Hepatic stellate cell (primary cell): ENCODE results near the gene CD226.
"Not testable (repeated sequence)": the region's sequence is repeated elsewhere in the genome, so short reads cannot be mapped to it uniquely, and the experiment has no call there.

Experiments
- DNase-seq: peaks from one replicate; pipeline ENCODE4 v3.0.0; 2011; ENCODE audit warnings: low spot score

CD226 gene

GRCh38 chr18:69947361-69948133 is at the start of gene CD226:
Gene CD226, minus strand, starts transcription at chr18:69947873. Its CDS starts 467 bp downstream, at chr18:69947406.
- DNase-seq: no peak

DNA sequence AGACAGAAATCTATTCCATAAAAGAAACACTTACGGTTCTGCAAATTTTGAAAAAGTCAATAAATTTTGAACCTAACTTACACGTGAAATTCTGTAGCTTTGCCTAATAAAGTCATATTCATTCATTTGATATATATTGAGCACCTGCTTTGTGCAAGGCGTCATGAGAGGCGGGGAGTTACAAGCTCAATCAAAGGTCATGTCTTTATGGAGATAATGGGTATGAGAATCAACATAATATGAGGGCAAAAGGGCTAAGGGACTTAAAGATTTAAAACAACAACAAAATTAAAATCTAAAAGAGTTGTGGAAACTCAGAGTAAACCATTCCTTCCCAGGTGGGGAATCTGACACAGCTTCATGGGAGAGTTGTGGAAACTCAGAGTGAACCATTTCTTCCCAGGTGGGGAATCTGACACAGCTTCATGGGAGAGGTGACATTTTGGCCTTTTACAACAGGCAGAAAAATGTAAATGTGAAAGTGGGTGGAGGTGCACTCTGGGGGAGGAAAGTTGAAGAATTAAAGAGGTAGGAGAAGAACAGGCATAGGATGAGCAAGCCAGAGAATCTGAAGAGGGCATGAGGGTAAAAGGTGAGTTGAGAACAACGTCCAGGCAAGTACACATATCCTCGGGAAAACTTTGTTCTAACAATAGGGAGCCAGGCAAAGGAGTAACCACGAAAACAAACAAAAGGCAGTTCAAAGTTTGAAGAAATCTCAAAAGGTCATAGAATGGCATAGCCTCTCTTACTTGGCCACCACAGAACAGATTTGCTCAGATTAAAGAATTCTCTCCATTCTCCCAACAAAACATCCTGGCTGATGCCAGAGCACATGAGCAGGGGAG is 49.5 kb upstream of the CD226 start:
- no peak for DNase-seq

- DNase-seq: no peak
Measured at GRCh38 chr18:69996417-69996816, 48.7 kb upstream of the CD226 start.

DNA sequence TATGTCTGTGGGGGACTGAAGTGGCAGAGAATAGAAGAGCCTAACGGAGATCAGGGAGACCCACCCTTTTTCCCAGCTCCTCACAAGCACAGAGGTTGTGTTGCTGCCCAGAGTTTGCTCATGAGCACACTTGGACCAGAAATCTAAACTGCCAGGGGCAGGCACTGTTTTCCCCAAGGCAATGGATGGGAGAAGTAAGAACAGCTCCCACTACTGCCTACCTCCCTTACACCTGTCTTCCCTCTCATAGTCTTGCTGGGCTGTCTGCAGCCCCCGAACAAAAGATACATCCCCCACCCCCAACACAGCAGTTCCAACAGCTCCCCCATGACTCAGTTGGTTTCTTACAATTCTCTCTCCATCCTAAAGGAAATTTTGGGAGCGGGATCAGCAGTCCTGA is 48.1 kb upstream of the CD226 start:
- no peak for DNase-seq

DNA sequence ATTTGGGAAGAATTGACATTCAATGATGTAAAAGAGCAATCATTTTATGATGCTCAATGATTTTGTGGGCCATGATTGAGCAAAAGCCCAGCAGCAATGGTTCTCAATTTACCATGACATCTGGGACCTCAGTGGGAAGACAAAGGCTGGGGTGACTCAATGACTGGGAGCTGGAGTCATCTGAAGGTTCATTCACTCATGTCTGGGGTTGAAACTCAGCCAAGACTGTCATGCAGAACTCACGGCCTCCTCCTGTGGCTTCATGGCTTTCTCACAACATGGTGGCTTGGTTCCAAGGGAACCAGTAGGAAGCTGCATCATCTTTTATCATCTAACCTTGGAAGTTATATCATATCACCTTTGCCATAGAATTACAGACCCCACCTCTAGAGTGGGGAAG is 45.1 kb upstream of the CD226 start:
- DNase-seq: no peak

- DNase-seq: no peak
Measured at GRCh38 chr18:69987870-69988269, 40.2 kb upstream of the CD226 start.

GRCh38 chr18:69985239-69985638 is 37.6 kb upstream of the CD226 start:
- no peak for DNase-seq

GRCh38 chr18:69982417-69982816 is 34.7 kb upstream of the CD226 start:
- no peak for DNase-seq

DNA sequence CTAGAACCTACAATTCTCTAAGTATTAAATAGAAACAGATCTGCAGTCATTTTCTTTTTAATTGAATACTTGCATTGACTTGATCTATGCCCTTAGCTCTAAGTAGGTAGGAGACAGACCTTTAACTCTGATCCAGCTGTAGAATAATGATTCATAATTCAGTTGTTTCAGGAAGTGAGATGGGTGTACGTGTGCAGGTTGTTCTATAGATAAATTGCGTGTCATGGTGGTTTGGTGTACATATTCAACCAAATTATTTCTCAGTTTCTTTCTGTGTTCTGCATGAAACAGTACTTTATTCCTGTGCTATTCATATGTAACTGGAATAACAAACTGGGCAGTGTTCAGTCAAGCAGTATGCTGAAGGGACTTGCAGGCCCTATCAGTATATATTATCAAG is 34.3 kb upstream of the CD226 start:
- no peak for DNase-seq

GRCh38 chr18:69980982-69981804 is 33.5 kb upstream of the CD226 start:
- DNase-seq: no peak

DNA sequence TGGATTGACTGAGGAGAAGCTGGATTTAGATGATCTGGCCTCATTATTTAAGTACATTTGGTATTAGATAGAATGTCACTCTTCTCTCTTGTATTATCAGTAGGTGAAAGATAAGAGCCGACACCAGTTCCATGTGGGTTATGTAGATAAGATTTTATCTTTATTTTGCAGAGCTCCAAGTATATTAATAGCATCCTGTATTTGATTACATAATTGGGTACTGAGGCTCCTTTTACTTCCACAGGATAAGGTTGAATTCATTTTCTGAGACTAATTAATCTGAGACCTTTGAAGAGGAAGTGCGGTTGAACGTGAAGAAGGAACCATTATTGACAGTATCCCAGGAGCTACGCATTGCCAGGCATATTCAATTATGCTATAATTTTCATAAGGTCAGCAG is 32.8 kb upstream of the CD226 start:
- DNase-seq: no peak

- no peak for DNase-seq
Measured at GRCh38 chr18:69978732-69979715, 31.4 kb upstream of the CD226 start.

DNA sequence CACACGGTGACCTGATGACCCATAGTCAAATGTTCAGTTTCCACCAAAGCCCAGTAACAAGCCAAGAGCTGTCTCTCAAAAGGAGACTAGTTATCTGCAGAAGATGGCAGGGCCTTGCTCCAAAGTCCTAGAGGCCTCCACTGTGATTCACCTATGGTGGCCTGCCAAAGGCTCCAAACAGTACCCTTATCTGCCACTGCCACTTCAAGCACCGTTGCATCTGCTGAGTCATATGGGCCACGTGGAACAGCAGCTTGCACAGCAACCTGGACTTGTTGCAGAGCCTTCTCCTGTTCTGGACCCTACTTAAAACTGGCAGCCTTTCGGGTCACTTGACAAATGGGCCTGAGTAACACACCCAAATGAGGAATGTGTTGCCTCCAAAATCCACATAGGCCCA is 27.6 kb upstream of the CD226 start:
- not testable (repeated sequence) for DNase-seq

GRCh38 chr18:69974365-69974764 is 26.7 kb upstream of the CD226 start:
- DNase-seq: no peak

DNA sequence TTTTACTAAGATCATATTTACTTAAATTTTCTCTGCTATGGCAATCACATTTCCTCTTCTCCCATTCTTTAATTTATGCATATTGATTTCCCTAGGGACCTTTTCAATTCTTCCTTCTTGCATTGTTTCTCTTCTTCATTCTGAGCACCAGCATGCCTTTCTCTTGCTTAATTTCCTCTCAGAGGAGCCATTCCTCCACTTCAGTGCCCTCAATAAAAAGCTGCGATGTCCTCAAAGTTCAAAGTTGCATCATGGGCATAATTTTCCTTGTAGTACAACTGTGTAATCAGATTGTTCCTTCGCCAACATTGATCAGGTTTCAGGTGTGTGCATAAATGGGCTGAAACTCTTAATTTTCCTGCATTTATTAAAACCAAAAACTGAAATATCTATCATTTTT is 21.8 kb upstream of the CD226 start:
- no peak for DNase-seq

GRCh38 chr18:69968039-69968438 is 20.4 kb upstream of the CD226 start:
- DNase-seq: no peak

DNA sequence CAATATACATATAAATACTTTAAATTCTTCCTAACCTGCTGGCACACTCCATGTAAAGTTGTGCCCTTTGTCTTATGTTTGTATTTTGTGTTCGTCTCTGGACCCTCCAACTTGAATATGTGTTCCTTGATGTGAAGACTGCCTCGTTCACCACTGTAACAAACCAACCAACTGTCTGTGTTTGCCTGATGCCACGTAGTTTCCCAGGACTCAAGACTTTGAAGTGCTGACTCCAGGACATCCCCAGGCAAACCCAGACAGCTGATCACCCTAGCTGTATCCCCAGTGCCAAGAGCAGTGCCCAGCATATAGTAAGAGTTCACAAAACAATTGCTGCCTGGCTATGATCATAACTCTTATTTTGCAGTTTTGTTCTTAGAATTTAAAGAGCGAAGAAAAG is 15.5 kb upstream of the CD226 start:
- DNase-seq: no peak

DNA sequence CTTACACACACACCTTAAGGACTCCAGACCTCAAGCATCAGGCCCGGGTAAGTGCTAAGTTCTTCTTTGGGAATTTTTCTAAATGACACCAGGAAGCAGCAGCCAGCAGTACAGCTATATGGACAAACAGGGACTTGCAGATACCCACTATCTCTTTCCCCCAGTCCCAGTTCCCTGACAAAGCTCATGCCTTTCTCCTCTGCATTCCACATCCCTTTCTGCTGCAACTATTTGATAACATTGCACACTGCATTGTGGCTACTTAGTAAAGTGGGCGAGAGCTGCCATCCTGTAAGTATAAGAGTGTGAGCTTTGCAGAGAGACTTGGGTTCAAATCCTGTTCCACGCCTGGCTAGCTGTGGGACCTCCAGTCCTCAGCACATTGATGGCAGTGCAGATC is 14.0 kb upstream of the CD226 start:
- no peak for DNase-seq

GRCh38 chr18:69958422-69958821 is 10.7 kb upstream of the CD226 start:
- no peak for DNase-seq

- no peak for DNase-seq
Measured at GRCh38 chr18:69957747-69958146, 10.1 kb upstream of the CD226 start.
